Fibroblast of skin of left quadriceps (primary cell): ENCODE results near the gene IMMP2L.
"Not testable (repeated sequence)": the region's sequence is repeated elsewhere in the genome, so short reads cannot be mapped to it uniquely, and the experiment has no call there.

Experiments used
- DNase-seq, 2 experiments: peaks; one replicate each; pipeline ENCODE4 v3.0.0-alpha.2; 2013; ENCODE audit warnings: low read depth in 2 of 2

IMMP2L gene

DNA sequence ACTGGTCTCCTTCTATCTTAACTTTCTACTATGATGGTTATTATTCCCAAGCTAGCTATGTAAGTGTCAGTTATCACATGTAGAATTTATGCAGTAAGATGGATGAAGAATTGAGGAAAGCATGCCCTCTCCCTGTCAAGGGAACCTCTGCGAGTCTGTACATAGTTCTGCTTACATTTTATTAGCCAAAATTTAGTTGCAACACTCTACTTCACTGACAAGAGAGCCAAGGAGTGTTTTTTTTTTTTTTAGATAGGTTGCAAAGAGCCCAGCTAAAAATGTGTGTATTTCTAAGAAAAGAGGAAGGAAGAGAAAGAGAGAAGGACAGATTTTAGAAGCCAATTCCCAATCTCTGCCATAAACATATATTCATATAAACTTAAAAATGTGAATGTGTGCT, 829.1 kb downstream of the IMMP2L start:
- no peak for DNase-seq

DNA sequence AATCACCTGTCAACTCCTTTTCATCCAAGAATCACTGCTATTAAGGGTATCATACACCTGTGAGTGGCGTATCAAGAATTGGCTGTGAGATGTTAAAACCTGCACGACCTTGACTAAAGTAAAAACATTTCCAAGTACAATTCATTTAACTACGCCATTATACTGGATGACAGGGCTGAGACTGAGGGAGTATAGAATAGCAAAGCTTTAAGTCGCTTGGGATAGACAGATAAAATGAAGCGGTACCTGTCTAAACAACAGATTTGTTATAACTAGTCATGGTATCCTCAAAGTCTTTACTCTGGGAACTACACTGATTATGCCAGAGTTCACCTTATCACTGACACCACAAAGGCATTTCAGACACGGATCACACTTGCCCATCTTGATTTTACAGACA, 837.5 kb downstream of the IMMP2L start:
- DNase-seq = no peak

DNA sequence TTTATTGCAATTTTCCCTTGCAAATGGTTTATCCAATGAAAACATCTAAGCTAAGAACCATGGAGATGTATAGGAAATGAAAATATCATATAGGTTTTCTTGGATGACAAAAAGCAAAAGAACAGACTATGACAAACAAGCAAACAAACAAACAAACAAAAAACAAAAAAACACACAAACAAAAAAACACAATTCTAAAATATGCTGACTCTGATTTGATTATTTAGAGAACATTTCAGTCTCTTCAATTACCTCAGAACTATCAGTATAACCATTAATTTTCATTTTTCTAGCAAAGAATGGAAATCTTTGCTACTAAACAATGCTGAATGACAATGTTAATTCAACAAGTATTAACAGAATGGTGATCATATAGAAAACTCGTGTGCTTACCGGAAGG, 840.9 kb downstream of the IMMP2L start:
- DNase-seq = no peak

DNA sequence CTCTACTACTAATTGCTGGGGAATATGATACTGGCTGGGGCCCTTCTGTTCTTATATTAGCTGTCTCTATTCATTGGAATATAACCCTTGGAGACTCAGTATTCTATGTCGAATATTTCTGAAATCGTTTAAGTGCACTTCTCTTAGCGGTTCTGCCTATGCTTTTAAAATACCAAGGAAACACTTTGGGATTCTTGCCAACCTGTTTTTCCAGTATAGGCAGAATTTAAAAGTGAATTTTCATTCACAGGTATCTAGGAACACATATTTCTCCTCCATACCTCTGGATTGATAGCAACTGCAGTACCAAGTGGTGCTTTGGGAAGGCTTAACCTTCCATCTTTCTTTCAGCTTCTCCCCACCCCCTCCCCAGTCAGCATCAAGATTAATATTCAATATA, 841.7 kb downstream of the IMMP2L start:
- DNase-seq = no peak

DNA sequence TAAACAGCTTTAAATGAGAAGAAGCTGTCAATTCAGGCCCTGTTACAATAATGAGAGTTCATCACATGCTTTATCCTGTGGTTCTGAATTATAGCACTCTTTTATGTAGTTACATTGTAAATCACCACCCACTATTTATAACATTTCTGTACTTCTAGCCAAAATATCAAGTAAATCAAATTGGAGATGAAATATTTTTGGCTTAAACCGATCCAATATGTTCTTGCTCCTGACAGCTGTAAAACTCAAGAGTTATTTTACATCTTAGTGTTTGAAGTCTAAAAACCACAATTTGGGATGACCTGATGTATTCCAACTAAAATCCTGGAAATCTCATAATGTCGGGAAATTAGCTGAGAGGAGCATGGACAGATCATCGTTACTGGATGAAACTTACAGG, 842.6 kb downstream of the IMMP2L start:
- no peak for DNase-seq

DNA sequence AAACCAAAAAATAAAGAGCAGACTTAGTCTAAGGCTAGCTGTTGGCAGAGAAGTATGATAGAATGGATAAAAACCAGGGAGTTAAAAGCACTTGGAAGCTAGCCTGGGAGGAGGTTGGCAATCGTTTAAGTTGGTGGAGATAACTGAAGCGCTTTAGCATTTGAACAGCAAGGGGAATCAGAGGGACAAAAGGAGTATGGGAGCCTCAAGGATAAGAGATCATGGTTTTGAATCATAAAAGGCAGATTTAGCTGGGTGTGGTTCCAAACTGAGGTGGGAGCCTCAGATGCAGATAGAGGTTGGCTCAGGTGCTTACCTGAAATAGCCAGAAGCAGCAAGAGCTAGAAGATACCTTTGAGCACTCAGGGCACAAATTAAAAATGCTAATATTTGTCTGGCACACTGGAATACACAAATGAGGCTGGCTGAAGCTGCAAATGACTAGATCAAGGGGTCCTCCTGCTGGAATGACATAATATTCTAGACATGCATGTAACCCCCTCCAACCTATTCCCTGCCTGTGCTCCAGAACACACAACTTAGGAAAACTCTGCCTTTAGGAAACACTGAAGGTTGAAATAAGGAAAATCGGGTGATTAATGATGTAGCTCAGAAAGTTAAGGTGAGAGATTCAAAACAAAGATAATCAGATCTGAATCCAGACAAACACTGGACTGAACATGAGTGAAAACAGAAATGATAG, 843.6 kb downstream of the IMMP2L start:
- DNase-seq = no peak

DNA sequence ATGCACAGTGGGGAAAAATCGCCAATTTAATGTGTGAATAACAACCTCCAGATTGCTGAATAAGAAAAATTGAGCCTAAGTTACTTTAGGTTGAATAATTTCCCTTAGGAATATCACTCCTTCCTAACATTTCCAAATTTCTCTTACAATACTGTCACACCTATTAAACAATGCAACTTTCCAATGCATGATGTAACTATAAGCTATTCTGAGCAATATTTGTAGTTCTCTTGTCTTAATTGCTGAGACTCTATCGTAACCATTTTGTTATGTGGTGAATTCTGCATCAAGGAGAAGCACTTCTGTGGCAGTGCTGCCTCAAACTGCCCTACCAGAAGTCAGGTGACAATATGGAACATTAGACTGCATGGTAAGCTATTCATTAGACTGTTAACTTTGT, 858.1 kb downstream of the IMMP2L start:
- DNase-seq = no peak

DNA sequence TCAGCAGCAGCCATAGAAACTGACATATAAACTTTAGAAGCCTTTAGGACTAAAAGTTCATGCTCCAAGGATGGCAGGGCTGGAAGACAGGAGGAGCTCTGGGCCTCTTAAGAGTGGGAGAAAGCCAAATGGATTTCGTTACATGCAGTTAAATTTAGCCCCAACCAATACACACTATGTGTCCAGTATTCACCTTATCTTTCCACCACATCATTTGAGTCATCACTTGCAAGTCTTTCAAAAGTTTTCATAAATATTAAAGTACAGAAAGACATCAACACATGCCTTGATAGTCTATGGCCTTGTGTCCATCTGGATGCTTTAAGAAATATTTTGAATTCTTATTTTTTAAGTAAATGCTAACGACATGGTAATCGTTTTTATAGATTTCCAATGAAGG, 863.7 kb downstream of the IMMP2L start:
- DNase-seq = no peak

DNA sequence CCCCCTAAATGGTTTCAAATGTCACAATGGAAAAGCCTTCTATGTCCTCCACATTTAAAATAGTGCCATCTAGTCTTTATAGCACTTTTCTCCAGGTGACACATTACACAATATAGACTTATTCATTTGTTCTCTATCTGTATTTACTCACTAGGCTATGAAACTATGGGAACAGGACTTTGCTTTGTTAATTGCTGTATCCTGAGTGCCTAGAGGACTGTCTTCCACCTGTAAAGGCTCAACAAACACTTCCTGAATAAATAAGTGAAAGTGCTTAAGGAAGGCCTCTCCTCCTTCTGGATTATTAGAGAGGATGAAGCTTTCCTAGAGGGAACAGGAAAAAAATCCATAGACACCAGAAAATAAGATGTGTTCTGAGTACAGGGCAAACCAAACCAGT, 868.9 kb downstream of the IMMP2L start:
- DNase-seq = no peak

DNA sequence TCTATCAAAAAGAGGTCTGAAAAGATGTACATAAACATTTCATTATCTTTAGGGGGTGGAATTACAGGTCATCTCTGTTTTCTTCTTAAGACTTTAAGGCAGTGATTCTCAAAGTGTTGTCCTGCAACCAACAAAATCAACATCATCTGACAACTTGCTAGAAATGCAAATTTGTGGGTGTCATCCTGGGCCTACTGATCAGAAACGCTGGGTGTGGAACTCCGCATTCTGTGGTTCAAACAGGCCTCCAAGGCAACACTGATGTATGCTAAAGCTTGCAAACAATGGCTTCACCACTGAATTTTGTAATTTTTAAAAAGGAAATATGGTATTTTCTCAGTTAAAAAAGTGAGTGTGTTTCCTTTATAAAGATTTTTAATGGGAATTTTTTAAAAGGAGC, 873.4 kb downstream of the IMMP2L start:
- no peak for DNase-seq

DNA sequence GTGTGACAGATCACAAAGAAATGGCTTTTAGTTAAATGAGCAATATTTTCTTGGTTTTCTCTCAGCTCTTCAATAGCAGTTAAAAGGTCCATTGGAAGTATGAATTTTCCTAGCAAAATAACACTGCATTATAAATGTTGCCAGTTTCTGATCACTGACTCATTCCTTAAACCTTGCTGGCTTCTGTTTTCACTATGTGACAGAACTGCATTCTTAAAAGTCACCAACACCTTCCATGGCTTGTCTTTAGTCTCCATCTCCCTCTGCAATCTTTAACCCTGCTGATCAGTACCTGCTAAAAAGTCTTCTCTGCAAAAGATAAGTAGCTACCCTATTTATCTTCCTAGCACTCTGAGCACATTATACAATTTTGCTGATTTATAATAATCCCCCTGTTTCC, 876.4 kb downstream of the IMMP2L start:
- DNase-seq = no peak

DNA sequence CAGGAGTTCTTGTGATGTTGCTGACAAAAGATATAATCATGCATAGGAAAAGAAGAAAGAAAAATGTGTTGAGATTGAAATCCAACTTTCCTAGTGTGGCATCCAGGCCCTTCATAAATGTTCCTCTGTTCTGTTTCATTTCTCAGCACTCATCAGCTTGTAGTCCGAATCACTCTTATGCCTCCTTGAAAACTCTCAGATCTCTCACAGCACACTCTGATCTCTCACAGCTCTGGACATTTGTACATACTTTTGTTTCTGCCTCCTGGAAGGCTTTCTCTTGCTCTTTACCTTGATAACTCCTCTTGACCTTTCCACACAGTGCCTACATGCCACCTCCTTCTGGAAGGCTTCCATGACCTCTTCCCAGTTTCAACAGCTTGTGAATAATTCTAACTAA, 880.4 kb downstream of the IMMP2L start:
- no peak for DNase-seq

DNA sequence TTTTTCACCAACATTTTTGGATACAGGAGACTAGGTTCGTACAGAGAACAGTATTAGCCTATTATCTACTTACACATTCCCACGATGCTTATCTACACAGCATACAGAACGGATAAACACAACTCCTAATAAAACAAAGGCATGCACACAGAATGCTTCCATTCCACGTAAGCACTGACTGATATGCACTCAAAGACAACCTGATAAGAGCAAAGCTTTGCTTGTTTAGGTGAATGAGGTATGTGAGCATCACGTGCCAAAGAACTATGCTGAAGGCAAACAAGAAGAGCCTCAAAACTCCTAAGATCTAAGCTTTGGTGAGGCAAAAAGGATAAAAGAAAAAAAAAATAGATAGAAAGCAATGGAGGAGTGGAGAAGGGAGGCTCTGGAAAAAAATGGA, 884.9 kb downstream of the IMMP2L start:
- no peak for DNase-seq

DNA sequence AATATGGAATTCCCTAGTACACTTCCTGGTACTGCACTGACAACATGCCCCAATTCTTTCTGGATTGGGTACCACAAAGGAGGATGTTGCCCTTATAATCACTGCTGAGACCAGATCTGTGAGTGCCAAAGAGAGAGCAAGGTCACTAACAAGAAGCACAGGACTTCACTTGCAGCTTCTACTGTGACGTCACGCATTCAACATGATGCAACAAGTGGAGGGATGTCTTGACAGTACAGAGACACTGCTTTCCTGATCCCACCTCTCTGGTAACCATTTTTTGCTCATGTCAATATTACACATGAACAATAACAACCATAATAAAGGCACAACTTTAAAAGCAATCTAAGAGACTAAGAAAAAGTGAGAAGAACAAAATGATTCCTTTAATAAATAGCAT, 885.5 kb downstream of the IMMP2L start:
- no peak for DNase-seq

DNA sequence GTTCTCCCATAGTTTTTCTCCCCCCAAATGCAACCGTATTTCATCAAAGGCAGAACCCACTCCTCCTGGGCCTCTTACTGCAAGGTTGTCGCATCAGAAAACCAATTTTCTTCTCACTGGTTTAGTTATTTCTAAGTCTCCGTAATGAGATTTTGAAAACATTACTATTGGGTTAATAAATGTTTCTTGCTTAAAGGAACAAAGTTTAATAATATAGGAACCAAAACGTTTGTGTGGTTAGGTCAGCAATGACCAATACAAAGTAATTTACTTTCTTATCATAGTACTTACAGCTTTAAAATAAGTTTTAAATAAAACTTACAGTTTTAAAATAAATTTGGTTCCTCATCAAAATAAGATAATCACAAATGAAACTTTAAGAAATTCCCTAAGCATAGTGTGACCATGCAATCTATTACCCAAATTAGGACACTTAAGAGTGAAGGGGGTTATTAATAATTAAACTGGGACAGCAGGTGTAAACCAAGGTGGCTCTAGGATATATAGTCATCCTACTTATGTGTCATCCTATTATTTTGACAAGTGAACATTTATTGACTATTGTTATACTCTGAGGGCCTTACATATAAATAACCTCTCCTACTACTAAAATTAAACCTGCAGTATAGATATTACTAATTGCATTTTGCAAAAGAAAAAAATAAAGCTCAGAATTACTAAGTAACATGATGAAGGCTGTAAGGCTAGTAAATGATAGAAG, 886.7 kb downstream of the IMMP2L start:
- no peak for DNase-seq

DNA sequence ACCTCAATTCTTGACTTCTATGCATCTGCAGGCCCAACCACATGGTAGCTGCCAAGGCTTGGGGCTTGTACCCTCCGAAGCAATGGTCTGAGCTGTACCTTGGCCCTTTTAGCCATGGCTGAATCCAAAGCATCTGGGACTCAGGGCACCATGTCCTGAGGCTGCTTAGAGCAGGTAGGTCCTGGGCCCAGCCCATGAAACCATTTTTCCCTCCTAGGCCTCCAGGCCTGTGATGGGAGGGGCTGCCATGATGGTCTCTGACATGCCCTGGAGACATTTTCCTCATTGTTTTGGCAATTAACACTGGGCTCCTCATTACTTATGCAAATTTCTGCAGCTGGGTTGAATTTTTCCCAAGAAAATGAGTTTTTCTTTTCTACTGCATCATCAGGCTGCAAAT, 889.1 kb downstream of the IMMP2L start:
- no peak for DNase-seq

DNA sequence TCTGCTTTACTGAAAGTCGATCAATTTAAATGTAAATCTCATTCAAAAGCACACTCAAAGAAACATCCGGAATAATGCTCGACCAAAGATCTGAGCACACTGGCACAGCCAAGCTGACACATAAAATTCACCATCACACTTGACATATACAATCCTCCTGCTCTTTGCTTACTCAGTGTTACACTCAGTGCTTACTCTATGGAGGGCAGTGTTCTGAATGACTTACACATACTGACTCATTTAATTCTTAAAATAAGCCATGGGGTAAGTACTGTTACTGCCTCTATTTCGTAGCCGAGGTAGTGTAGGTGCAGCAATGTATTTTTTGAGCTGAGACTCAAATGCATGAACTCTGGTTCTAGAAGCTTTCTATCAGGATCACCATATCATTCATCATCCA, 892.9 kb downstream of the IMMP2L start:
- DNase-seq = no peak

DNA sequence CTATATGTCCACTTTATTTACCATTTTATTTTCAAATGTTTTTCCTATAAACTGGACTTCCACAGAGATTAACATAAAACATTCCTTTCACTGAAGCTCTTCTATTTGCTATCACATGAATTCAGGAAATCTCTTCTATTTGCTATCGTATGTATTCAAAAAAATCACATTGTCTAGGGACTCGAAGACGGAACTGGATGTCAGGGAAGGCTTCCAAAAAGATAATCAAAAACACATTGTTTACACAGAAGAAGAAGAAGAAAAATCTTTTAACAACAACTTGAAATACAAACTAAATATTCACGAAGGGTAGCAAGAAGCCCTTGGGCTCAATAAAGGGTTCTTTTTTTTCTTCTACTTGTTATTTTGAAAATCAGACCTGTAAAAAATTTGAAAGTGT, 897.5 kb downstream of the IMMP2L start:
- no peak for DNase-seq

DNA sequence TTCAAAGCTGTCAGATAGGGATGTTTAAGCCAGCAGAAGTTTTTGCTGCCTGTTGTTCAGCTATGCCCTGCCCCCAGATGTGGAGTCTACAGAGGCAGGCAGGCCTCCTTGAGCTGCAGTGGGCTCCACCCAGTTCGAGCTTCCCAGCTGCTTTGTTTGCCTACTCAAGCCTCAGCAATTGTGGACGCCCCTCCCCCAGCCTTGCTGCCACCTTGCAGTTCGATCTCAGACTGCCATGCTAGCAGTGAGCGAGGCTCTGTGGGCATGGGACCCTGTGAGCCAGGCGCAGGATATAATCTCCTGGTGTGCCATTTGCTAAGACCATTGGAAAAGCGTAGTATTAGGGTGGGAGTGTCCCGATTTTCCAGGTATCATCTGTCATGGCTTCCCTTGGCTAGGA, 901.7 kb downstream of the IMMP2L start:
- DNase-seq = not testable (repeated sequence)

DNA sequence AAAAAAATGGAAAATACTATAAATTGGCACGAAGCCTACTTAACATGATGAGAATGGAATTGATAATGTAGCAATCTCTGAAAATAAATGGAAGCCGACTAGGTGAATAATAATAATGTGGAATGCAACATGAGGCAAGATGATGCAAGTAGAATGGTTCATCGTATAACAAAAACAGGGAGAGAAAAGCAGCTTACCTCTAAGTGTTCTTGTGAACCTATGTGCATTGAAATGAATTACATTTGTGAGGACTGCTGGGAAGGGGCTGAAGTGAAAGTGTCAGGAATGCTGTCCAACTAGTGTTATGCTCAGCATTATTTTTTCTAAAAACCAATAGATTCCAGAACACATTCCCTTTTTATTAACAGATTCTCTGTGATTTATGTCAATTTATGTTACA, 912.0 kb downstream of the IMMP2L start:
- no peak for DNase-seq

DNA sequence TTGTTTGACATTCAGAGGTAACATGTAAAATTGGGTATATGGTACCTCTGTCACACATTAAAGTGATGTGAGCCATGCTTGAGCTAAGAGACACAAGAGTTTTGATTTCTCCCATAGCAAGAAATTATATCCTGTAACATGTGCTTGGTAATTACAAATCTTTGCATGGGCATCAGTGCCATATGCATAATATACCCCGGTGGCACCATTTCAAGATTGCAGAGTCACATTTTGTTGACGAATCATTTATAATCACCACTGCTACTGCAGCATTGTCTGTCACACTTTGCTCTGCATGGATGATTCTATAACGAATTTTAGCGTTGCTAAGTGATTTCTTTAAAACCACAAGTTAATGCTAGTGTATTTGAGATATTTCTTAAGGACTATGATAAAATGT, 915.0 kb downstream of the IMMP2L start:
- DNase-seq = no peak

DNA sequence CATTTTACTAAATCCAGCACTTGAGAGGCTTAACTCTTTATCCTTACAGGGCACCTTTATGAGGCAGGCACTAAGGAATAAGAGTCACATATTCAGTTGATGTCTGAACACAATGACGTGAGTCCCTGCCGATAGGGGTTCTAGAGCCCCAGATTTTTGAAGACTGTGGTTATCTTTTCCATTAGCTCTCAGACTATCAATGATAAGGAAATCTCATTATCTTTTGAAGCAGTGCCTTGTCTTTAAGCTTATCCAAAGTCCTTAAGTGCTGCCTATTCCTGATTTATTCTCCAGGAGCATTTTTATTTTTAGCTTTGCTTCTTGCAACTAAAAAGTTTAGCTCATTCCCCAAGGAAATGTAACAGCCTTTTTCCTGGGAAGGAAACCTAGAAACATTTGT, 915.5 kb downstream of the IMMP2L start:
- no peak for DNase-seq

DNA sequence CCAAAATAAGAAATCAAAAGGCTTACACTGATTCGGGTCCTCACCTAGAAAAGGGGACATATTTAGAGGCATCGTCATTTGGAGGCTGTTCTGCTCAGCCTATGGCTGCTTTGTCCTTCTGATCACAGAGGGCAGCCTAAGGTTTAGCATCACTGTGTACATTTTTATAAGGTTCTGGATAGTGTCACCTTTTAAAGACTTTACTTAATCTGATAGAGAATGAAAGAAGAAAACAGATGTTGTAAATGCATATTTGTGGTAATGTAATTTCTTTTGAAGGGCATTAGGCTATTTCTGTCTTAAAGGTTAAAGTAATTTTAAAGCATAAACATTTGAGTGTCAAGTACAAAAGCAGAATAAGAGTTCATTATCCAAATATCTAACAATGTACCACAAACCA, 916.7 kb downstream of the IMMP2L start:
- DNase-seq = no peak

DNA sequence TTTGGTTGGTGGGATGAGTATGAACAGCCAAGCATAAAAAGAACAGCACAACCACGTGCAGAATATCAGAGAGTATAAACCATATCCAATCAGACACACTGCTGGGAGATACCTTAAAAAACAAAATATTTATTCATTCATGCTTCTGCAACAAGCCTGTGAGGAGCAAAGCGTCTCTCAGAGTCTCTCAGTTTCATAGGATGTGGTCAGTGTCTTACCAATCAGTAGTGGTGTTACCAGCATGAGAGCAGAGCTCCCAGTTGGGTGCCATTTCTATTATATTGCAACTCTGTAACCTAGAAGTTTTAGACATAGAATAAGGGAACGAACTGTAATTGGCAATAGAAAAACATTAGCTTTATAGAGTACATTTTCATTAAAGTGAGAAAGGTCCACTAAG, 917.2 kb downstream of the IMMP2L start:
- no peak for DNase-seq
